ENCODE results near the gene ZNF575. TPM values are rescaled to one million over a fixed set of nuclear protein-coding genes. Genes with fewer than 3 reads are reported as not detected.

Gene ZNF575
- total RNA-seq, 1 experiment from 2014 or later: 0.13 TPM

- peak overlapping the region; percentile 27; the same call in 1 of the 2 replicates for H3K4me3 Mint-ChIP-seq
- H3K9me3 Mint-ChIP-seq: peaks cover 4% of the 10 kb centered on the region
- DNase-seq (ENCODE audit: low spot score) (no peak), ATAC-seq (no peak)
- H3K36me3 Mint-ChIP-seq: peaks cover 10% of the 10 kb centered on the region
- peaks cover 21% of the 10 kb centered on the region for H3K4me1 Mint-ChIP-seq
- CTCF ChIA-PET: interaction anchor here (2.6 to 3.5 kb wide), 3 partner anchors 13 to 58 kb away, joined by 24 to 50 read pairs (median 30); no protein-coding TSS in a partner anchor
- no peak overlapping the region for H3K27ac Mint-ChIP-seq
- POLR2A ChIA-PET: no interaction called here
- TF ChIP-seq ZNF232 (CRISPR knock-in tag; IDR thresholded peaks at IDR 0.05) (no peak), RELA (CRISPR knock-in tag; IDR thresholded peaks at IDR 0.05; ENCODE audit: borderline replicate concordance) (no peak), SMAD3 (CRISPR knock-in tag; IDR thresholded peaks at IDR 0.05; ENCODE audit: borderline replicate concordance) (no peak), KAT7 (CRISPR knock-in tag; IDR thresholded peaks at IDR 0.05; ENCODE audit: borderline replicate concordance) (no peak), ZNF263 (CRISPR knock-in tag; IDR thresholded peaks at IDR 0.05; ENCODE audit: low read depth) (no peak), GABPB1 (CRISPR knock-in tag; IDR thresholded peaks at IDR 0.05) (no peak), CREB1 (CRISPR knock-in tag; IDR thresholded peaks at IDR 0.05) (no peak), ZNF423 (CRISPR knock-in tag; IDR thresholded peaks at IDR 0.05) (no peak), CREM (CRISPR knock-in tag; IDR thresholded peaks at IDR 0.05) (no peak), ATF3 (CRISPR knock-in tag; conservative IDR thresholded peaks at IDR 0.05) (no peak)
- TF ChIP-seq, protein P1, sequence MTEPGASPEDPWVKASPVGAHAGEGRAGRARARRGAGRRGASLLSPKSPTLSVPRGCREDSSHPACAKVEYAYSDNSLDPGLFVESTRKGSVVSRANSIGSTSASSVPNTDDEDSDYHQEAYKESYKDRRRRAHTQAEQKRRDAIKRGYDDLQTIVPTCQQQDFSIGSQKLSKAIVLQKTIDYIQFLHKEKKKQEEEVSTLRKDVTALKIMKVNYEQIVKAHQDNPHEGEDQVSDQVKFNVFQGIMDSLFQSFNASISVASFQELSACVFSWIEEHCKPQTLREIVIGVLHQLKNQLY (CRISPR knock-in tag; IDR thresholded peaks at IDR 0.05): no peak
- TF ChIP-seq, protein P2, sequence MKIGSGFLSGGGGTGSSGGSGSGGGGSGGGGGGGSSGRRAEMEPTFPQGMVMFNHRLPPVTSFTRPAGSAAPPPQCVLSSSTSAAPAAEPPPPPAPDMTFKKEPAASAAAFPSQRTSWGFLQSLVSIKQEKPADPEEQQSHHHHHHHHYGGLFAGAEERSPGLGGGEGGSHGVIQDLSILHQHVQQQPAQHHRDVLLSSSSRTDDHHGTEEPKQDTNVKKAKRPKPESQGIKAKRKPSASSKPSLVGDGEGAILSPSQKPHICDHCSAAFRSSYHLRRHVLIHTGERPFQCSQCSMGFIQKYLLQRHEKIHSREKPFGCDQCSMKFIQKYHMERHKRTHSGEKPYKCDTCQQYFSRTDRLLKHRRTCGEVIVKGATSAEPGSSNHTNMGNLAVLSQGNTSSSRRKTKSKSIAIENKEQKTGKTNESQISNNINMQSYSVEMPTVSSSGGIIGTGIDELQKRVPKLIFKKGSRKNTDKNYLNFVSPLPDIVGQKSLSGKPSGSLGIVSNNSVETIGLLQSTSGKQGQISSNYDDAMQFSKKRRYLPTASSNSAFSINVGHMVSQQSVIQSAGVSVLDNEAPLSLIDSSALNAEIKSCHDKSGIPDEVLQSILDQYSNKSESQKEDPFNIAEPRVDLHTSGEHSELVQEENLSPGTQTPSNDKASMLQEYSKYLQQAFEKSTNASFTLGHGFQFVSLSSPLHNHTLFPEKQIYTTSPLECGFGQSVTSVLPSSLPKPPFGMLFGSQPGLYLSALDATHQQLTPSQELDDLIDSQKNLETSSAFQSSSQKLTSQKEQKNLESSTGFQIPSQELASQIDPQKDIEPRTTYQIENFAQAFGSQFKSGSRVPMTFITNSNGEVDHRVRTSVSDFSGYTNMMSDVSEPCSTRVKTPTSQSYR (CRISPR knock-in tag; IDR thresholded peaks at IDR 0.05): no peak
- TF ChIP-seq, protein P3, sequence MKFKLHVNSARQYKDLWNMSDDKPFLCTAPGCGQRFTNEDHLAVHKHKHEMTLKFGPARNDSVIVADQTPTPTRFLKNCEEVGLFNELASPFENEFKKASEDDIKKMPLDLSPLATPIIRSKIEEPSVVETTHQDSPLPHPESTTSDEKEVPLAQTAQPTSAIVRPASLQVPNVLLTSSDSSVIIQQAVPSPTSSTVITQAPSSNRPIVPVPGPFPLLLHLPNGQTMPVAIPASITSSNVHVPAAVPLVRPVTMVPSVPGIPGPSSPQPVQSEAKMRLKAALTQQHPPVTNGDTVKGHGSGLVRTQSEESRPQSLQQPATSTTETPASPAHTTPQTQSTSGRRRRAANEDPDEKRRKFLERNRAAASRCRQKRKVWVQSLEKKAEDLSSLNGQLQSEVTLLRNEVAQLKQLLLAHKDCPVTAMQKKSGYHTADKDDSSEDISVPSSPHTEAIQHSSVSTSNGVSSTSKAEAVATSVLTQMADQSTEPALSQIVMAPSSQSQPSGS (CRISPR knock-in tag; IDR thresholded peaks at IDR 0.05; ENCODE audit: borderline replicate concordance, low read depth): no peak
- TF ChIP-seq, protein P4, sequence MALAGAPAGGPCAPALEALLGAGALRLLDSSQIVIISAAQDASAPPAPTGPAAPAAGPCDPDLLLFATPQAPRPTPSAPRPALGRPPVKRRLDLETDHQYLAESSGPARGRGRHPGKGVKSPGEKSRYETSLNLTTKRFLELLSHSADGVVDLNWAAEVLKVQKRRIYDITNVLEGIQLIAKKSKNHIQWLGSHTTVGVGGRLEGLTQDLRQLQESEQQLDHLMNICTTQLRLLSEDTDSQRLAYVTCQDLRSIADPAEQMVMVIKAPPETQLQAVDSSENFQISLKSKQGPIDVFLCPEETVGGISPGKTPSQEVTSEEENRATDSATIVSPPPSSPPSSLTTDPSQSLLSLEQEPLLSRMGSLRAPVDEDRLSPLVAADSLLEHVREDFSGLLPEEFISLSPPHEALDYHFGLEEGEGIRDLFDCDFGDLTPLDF (CRISPR knock-in tag; IDR thresholded peaks at IDR 0.05): no peak
- H3K27me3 Mint-ChIP-seq (ENCODE audit: low read depth): peaks cover 37% of the 10 kb centered on the region
Observed at GRCh38 chr19:43505941-43506340, 27.0 kb upstream of the ZNF575 start.

DNA sequence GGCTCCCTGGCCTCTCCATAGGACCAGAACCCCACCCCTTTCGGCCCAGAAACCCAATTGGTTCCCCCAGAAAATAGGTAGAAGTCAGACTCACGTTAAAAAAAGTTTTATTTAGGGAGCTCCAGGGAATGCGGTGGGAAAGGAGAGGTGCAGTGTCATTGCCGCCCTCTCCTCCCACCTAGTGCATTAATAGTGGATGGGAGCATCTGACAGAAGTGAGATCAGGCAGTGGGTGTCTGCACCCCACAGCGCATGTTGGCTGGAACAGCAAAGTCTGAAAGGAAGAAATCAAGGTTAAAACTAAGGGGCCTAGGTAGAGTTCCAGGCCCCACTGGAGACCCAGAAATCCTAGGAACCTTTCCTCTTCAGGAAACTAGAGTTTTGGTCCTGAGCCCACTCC, 26.4 kb upstream of the ZNF575 start:
- POLR2A ChIA-PET: no interaction called here
- no peak overlapping the region for H3K4me3 Mint-ChIP-seq
- no peak overlapping the region for H3K27ac Mint-ChIP-seq
- peaks cover 30% of the 10 kb centered on the region for H3K27me3 Mint-ChIP-seq (ENCODE audit: low read depth)
- peaks cover 16% of the 10 kb centered on the region for H3K36me3 Mint-ChIP-seq
- no peak for TF ChIP-seq ZMAT4 (CRISPR knock-in tag; IDR thresholded peaks at IDR 0.05)
- TF ChIP-seq FOXJ3 (CRISPR knock-in tag; IDR thresholded peaks at IDR 0.05; ENCODE audit: borderline replicate concordance): no peak
- no peak for TF ChIP-seq FOXP1 (CRISPR knock-in tag; IDR thresholded peaks at IDR 0.05; ENCODE audit: borderline replicate concordance)
- TF ChIP-seq, protein P5, sequence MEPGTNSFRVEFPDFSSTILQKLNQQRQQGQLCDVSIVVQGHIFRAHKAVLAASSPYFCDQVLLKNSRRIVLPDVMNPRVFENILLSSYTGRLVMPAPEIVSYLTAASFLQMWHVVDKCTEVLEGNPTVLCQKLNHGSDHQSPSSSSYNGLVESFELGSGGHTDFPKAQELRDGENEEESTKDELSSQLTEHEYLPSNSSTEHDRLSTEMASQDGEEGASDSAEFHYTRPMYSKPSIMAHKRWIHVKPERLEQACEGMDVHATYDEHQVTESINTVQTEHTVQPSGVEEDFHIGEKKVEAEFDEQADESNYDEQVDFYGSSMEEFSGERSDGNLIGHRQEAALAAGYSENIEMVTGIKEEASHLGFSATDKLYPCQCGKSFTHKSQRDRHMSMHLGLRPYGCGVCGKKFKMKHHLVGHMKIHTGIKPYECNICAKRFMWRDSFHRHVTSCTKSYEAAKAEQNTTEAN (CRISPR knock-in tag; IDR thresholded peaks at IDR 0.05): no peak
- no peak for TF ChIP-seq TEAD1 (CRISPR knock-in tag; IDR thresholded peaks at IDR 0.05)
- no peak for TF ChIP-seq TEAD4 (CRISPR knock-in tag; IDR thresholded peaks at IDR 0.05)
- no peak for TF ChIP-seq JUN (CRISPR knock-in tag; IDR thresholded peaks at IDR 0.05)
- TF ChIP-seq ZNF121 (CRISPR knock-in tag; IDR thresholded peaks at IDR 0.05): no peak
- TF ChIP-seq NFATC4 (CRISPR knock-in tag; IDR thresholded peaks at IDR 0.05): no peak
- TF ChIP-seq ZNF671 (CRISPR knock-in tag; IDR thresholded peaks at IDR 0.05): no peak
- TF ChIP-seq ERG (CRISPR knock-in tag; IDR thresholded peaks at IDR 0.05): no peak
- no peak for TF ChIP-seq IRF1 (CRISPR knock-in tag; IDR thresholded peaks at IDR 0.05)
- no peak for TF ChIP-seq HMGA2 (CRISPR knock-in tag; IDR thresholded peaks at IDR 0.05)
- DNase-seq (ENCODE audit: low spot score) (no peak), ATAC-seq (no peak)
- CTCF ChIA-PET: interaction anchor here (3.5 kb wide), 1 partner anchor 59 kb away, joined by 50 read pairs; no protein-coding TSS in a partner anchor
- peaks cover 18% of the 10 kb centered on the region for H3K4me1 Mint-ChIP-seq
- H3K9me3 Mint-ChIP-seq: peaks cover 11% of the 10 kb centered on the region

Measured in WTC11 (cell line).